ENCODE measurements around the gene NDUFB7. TPM values are rescaled to one million over a fixed set of nuclear protein-coding genes. Genes with fewer than 3 reads are reported as not detected.

NDUFB7 gene
- total RNA-seq, 1 experiment from 2014 or later: 254 TPM

GRCh38 chr19:14544047-14544446, 27.8 kb downstream of the NDUFB7 start (continued):
- TF ChIP-seq USF1 (CRISPR knock-in tag; IDR thresholded peaks at IDR 0.05): no peak
- TF ChIP-seq E2F5 (CRISPR knock-in tag; IDR thresholded peaks at IDR 0.05): no peak
- TF ChIP-seq ATF6 (CRISPR knock-in tag; IDR thresholded peaks at IDR 0.05): no peak

- POLR2A ChIA-PET: interaction anchor here (1.4 kb wide), 1 partner anchor 25 kb away, joined by 4 read pairs; the partner anchor contains the start of gene DNAJB1
- DNase-seq (ENCODE audit: low spot score) (no peak), ATAC-seq (peak; percentile 76)
- CTCF ChIA-PET: interaction anchor here (0.6 to 1.4 kb wide), 5 partner anchors 9 to 137 kb away, joined by 3 to 18 read pairs (median 6); no protein-coding TSS in a partner anchor
- no peak overlapping the region for H3K4me3 Mint-ChIP-seq
- no peaks in the 10 kb centered on the region for H3K9me3 Mint-ChIP-seq
- no peaks in the 10 kb centered on the region for H3K27me3 Mint-ChIP-seq (ENCODE audit: low read depth)
- no peak for TF ChIP-seq ZNF423 (CRISPR knock-in tag; IDR thresholded peaks at IDR 0.05)
- TF ChIP-seq JUN (CRISPR knock-in tag; IDR thresholded peaks at IDR 0.05): no peak
- no peak for TF ChIP-seq SMAD3 (CRISPR knock-in tag; IDR thresholded peaks at IDR 0.05; ENCODE audit: borderline replicate concordance)
- no peak for TF ChIP-seq ZNF138 (CRISPR knock-in tag; conservative IDR thresholded peaks at IDR 0.05)
- TF ChIP-seq ELF4 (CRISPR knock-in tag; IDR thresholded peaks at IDR 0.05; ENCODE audit: low read depth): no peak
- TF ChIP-seq ZNF512 (CRISPR knock-in tag; IDR thresholded peaks at IDR 0.05; ENCODE audit: borderline replicate concordance): no peak
- TF ChIP-seq CBFB (CRISPR knock-in tag; IDR thresholded peaks at IDR 0.05; ENCODE audit: low read depth): no peak
- TF ChIP-seq ZNF232 (CRISPR knock-in tag; IDR thresholded peaks at IDR 0.05): no peak
- TF ChIP-seq KAT7 (CRISPR knock-in tag; IDR thresholded peaks at IDR 0.05; ENCODE audit: borderline replicate concordance): no peak
- no peak for TF ChIP-seq NR3C1 (CRISPR knock-in tag; conservative IDR thresholded peaks at IDR 0.05; ENCODE audit: low read depth)
- TF ChIP-seq, protein P1, sequence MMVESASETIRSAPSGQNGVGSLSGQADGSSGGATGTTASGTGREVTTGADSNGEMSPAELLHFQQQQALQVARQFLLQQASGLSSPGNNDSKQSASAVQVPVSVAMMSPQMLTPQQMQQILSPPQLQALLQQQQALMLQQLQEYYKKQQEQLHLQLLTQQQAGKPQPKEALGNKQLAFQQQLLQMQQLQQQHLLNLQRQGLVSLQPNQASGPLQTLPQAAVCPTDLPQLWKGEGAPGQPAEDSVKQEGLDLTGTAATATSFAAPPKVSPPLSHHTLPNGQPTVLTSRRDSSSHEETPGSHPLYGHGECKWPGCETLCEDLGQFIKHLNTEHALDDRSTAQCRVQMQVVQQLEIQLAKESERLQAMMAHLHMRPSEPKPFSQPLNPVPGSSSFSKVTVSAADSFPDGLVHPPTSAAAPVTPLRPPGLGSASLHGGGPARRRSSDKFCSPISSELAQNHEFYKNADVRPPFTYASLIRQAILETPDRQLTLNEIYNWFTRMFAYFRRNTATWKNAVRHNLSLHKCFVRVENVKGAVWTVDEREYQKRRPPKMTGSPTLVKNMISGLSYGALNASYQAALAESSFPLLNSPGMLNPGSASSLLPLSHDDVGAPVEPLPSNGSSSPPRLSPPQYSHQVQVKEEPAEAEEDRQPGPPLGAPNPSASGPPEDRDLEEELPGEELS (CRISPR knock-in tag; IDR thresholded peaks at IDR 0.05): no peak
- TF ChIP-seq NFATC4 (CRISPR knock-in tag; IDR thresholded peaks at IDR 0.05): no peak
- TF ChIP-seq SP1 (CRISPR knock-in tag; conservative IDR thresholded peaks at IDR 0.05): no peak
- TF ChIP-seq, protein P2, sequence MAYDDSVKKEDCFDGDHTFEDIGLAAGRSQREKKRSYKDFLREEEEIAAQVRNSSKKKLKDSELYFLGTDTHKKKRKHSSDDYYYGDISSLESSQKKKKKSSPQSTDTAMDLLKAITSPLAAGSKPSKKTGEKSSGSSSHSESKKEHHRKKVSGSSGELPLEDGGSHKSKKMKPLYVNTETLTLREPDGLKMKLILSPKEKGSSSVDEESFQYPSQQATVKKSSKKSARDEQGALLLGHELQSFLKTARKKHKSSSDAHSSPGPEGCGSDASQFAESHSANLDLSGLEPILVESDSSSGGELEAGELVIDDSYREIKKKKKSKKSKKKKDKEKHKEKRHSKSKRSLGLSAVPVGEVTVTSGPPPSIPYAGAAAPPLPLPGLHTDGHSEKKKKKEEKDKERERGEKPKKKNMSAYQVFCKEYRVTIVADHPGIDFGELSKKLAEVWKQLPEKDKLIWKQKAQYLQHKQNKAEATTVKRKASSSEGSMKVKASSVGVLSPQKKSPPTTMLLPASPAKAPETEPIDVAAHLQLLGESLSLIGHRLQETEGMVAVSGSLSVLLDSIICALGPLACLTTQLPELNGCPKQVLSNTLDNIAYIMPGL (CRISPR knock-in tag; IDR thresholded peaks at IDR 0.05): no peak
- no peak for TF ChIP-seq ZNF416 (CRISPR knock-in tag; IDR thresholded peaks at IDR 0.05)
- TF ChIP-seq ZNF671 (CRISPR knock-in tag; IDR thresholded peaks at IDR 0.05): no peak
- TF ChIP-seq TEAD1 (CRISPR knock-in tag; IDR thresholded peaks at IDR 0.05): no peak
- TF ChIP-seq ZNF263 (CRISPR knock-in tag; IDR thresholded peaks at IDR 0.05; ENCODE audit: low read depth): no peak
- TF ChIP-seq SOX15 (CRISPR knock-in tag; IDR thresholded peaks at IDR 0.05): no peak
- no peak for TF ChIP-seq RELA (CRISPR knock-in tag; IDR thresholded peaks at IDR 0.05; ENCODE audit: borderline replicate concordance)
- no peaks in the 10 kb centered on the region for H3K36me3 Mint-ChIP-seq
- H3K27ac Mint-ChIP-seq: no peak overlapping the region
- H3K4me1 Mint-ChIP-seq: peaks cover 6% of the 10 kb centered on the region
These were observed 29.0 kb downstream of the NDUFB7 start for GRCh38 chr19:14542711-14543328.

Data from WTC11 (cell line).